LoVo (cell line): ENCODE data around the gene PBX1.

Source experiments
- DNase-seq: peaks from one replicate; pipeline ENCODE4 v3.0.0-alpha.2; 2016; ENCODE audit warnings: low spot score

PBX1 gene

GRCh38 chr1:164726235-164726634 lies 167.3 kb downstream of the PBX1 start:
- DNase-seq, result no peak

DNA sequence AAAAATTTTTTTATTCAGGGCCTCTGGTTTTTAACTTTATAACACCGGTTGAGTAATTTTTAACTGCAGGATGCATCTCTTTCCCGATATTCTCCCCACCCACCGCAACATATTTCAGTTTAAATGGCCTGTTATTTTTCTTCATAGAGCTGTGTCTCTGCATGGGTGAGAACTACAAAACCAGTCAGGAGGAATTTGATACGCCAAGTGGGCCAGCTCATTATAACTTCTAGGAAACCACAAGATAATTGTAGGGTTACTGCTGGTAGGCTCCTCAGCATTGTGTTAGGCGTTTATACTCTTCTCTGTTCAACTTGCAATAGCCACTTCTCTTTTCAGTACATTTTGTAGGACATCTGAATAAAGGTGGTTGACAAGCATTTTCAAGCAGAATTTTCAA lies 169.7 kb downstream of the PBX1 start:
- no peak for DNase-seq

DNA sequence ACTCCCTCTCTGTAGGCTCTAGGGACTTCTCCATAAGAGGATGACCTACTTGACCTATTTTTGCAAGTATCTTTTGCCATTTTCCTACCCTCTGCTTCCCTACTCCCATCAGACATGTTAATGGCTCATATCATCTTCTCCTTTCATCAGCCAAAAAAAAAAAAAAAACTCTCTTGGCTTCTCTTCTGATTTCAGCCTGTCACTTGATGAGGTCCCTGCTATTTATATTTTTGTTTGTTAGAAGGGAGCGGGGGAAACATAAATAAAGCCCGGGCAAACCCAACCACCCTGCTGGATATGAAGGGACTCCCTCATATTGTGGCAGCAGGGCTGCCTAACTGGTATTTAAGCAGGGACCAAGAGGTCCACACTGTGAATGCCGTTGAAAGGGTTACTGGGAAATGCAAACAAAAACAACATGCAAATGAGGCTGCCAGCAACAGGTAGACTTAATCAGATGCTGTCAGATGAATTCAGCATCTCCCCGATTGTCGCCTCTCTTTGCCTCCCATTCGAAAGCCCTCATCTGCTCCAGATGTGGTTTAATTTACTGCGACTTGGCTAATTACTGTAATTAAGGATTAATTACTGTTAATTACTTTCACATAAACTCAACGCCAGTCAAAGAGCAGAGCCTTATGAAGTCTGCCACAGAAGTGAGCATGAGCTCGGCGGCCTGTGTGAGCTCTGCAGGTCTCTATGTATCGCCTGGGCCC lies 172.3 kb downstream of the PBX1 start:
- DNase-seq, result peak; percentile 5

DNA sequence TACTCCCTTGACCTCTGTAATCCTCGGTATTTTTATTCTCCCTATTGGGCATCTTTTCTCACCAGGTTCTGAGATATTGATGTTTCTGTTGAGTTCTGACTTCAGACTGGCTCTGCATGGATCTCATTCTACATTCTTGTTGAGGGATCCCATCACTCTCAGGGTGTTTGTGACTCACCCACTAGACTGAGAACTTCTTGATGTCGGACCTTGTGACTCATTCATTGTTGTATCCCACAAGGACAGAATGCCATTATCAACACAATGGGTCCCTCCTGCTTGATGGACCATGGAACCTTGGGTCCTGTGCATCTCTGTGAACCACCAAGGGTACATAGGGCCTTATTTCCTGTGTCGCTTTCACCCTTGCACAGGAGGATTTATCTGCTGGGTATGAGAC lies 174.1 kb downstream of the PBX1 start:
- DNase-seq, result no peak

GRCh38 chr1:164733734-164734133 lies 174.8 kb downstream of the PBX1 start:
- no peak for DNase-seq

DNA sequence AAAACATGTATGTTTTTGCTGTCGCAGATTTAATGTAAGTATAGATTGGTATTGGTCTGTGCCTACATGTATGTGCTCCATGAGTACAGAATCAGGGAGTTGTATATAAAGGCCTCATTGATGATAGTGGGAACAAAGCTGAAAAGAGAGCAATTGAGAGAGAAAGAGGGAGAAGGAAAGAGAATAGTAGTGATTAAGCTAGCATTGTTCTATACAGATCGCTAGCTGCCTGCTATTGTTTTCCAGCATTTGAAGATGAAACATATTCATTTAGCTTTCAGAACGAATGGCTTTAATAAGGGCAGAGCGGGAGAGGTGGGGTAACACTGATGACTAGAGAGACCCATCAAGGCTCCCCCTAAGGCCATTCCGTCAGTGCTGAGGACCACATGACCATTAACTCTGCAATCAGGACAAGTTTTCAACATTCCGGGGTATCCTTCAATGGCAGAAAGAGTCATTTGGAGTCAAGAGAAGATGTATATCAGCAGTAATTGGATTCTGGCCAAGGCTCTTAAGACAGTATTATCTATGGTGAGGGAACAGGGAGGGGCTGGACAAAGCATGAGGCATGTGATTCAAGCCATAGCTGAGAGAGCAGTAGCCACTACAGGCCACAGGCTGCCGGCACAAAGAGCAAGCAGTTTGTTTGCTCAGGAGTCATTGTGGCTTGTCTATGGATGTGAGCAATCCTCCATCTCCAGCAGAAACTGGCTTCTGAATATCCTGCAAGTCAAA lies 176.5 kb downstream of the PBX1 start:
- DNase-seq, result no peak

DNA sequence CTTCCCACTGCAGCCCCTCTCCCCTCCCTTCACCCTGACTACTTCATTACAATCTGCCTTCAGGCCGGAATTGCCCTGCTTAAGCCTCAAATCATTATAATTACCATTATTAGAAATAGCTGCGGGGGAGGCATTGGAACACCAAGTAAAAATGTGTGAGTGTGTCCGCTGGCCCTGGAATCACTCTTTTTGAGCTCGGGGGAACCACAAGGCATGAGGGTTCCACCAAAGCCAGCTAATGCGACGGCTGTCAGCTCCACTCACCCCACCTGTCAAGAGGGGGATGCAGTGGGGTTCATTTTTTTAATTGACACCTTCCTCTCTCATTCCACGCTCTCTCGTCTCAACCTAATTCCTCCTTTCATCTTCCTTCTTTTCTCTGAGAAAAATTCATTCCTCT lies 177.2 kb downstream of the PBX1 start:
- no peak for DNase-seq

- DNase-seq, result no peak
Measured at GRCh38 chr1:164739189-164739588, 180.2 kb downstream of the PBX1 start.

DNA sequence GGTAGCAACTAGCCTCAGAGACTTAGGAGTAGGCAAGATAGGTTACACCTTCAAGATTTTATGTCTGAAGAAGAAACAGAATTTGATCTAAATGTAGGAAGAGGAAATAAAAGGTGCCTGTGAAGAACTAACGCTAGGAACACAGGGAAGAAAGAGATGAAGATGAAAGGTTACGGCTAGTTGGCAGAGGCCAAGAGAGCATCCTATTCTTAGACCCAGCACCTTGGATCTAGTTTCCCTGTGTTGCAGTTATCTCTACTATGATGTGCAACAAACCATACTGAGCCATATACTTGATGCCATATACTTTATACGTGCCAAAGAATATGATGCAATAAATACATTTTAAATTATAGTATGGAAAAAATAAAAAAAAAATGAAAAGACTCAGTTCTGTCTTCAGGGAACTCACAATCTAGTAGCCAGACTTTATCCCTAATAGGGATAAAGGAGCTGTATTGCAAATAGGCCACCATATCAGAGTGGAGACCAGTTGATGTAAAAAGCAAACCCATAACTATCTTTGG lies 181.1 kb downstream of the PBX1 start:
- DNase-seq, result no peak

GRCh38 chr1:164742745-164743144 lies 183.8 kb downstream of the PBX1 start:
- DNase-seq, result no peak

DNA sequence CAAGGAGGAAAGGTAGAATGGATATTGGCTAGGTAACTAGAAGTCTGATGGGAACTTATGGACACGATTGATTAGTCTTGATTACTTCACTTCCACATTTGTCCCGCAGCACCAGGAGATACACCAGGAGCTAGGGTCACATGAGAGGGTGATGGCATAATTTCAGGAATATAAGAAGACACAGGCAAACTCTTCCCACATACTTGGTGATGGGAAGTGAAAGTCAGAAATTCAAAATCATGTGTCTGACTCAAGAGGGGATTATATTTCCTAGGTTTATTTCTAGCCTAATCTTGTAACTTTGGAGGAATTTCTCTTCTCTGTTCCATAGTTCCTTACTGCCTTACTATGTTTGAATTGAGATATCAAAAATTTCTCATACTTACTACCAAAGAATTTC lies 185.0 kb downstream of the PBX1 start:
- no peak for DNase-seq

DNA sequence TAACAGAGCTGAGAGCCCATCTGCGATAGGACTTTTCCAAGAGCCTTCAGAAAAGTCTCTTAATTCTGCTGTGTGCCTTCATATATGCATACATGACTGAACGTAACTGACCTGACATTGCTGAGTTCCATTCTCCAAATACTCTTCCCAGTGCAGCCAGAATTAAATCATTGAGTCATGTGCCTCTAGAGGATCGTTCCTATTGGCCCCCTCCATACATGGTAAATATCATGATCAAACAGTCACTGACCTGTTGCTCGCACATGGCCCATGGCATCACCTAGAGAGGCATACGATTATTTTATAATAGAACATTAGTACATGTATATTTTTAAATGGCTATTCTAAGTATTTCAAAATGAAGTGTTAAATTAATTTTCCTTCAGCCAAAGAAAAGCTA lies 186.8 kb downstream of the PBX1 start:
- DNase-seq, result no peak

- no peak for DNase-seq
Measured at GRCh38 chr1:164746632-164747031, 187.6 kb downstream of the PBX1 start.

DNA sequence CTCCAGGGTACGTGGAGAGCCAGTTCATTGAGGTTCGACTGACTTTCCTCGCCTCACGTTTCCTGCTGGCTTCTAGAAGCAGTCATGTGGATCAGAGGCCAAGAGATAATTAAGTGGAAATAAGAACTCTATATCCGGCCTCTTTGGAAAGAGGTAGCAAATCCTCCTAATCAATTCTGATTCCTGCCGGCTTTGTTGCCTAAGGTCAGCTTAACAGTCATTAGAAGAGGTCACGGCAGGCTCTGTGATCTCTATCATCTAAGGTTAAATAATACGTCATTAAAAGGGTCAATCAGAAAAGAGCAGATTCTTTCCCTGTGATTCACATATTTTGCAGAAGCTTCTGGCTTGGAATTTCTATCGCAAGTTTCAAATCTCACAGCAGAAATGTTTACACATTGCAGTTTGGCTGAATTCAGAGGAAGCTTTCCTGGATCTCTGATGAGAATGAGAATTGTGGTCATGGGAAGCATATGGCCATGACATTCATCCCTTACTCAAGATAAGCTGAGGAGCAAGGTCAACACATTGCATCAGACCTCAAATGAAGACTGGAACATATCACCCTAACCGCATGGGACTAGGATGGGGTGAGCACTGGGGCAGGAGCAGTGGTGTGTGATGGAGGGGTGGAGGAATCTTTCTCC lies 189.4 kb downstream of the PBX1 start:
- DNase-seq, result no peak

- no peak for DNase-seq
Measured at GRCh38 chr1:164753521-164754077, 194.6 kb downstream of the PBX1 start.

- no peak for DNase-seq
Measured at GRCh38 chr1:164754088-164754600, 195.2 kb downstream of the PBX1 start.

- no peak for DNase-seq
Measured at GRCh38 chr1:164755690-164756089, 196.7 kb downstream of the PBX1 start.

DNA sequence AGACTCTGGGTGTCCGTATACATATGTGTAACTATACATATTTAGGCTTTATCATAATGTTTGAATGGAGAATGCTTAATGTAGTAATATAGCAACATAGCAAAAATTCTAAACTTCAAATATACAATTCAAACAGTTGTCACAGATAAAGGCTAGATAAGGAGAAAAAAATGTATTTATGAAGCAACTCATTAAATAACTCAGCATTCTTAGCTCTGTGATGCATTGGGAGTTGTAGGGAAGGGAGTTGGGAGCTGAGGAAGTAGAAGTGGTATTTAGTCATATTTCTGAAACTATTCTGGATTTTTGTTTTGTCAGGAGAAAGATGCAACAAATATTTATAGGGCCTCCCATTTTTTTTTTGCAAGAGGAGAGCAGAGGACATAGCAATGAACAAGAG lies 197.8 kb downstream of the PBX1 start:
- no peak for DNase-seq

DNA sequence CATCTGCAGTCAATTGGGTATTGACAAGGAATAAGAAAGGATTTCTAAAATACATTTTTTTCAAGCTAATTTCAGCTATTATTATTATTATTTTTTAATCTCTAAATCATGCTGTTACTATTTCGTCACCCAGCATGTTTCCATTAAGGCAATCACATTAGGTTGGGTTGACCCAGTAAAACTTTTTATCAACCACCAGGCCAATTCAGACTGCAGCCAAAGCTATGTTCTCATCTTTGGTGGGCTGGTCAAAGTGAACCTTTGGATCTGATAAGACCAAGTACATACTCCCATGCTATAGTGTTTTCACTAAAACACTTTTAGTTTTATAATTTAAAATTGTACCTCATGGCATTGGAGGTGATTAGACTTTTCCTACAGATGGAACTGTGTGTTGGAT lies 198.6 kb downstream of the PBX1 start:
- DNase-seq, result no peak

GRCh38 chr1:164759144-164759920 lies 200.3 kb downstream of the PBX1 start:
- no peak for DNase-seq

DNA sequence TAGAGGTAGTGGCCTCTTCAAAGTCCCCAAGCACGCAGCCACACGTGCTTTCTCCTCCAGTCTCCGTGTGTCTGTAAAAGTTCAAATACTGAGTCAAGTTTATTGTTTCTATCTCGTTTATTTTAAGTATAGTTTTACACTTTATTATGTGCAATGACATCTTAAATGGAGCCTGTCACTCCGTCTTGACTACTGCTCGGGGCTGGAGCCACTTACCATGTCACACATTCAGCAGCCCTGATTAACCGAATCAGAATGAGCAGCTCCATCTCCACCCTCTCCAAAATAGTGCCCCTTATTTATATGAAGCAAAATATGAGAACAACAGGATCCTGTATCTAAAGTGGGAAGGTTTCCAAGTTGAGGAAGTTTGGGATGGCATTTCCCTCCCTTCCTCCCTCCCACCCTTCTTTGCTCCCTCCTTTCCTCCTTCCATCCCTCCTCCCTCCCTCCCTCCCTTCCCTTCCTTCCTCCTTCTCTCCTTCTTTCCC lies 201.0 kb downstream of the PBX1 start:
- no peak for DNase-seq

GRCh38 chr1:164760569-164760968 lies 201.6 kb downstream of the PBX1 start:
- no peak for DNase-seq
